Vagina (tissue), 2 donors: ENCODE results near the gene PLK3. TPM values are rescaled to one million over a fixed set of nuclear protein-coding genes. Genes with fewer than 3 reads are reported as not detected.
"Not testable (repeated sequence)": the region's sequence is repeated elsewhere in the genome, so short reads cannot be mapped to it uniquely, and the experiment has no call there.

Experiments used
- DNase-seq, 2 donors: peaks; one replicate each; pipeline ENCODE4 v3.0.0-alpha.2; 2017; ENCODE audit errors: extremely low spot score in 2 of 2
- H3K27ac ChIP-seq: fragments of 200-600 bp; sonication (generic); one replicate; pipeline ENCODE4 v1.5.1; 2019
- H3K27me3 ChIP-seq: fragments of 200-600 bp; sonication (generic); one replicate; pipeline ENCODE4 v1.5.1; 2019
- H3K36me3 ChIP-seq, 2 donors: fragments of 200-600 bp; sonication (generic); one replicate each; pipeline ENCODE4 v1.5.1; 2017 to 2019
- H3K4me1 ChIP-seq: fragments of 200-600 bp; sonication (generic); one replicate; pipeline ENCODE4 v1.5.1; 2019
- H3K4me3 ChIP-seq, 2 donors: fragments of 200-600 bp; sonication (generic); 1 replicate in 1 of 2; 2 replicates in 1 of 2; pipeline ENCODE4 v1.5.1; 2016 to 2019
- H3K9me3 ChIP-seq: fragments of 200-600 bp; sonication (generic); one replicate; pipeline ENCODE4 v1.5.1; 2019
- POLR2A ChIP-seq, 2 donors: fragments of 450-650 bp; IDR thresholded peaks; one replicate each; pipeline ENCODE4 v1.6.1; 2017; ENCODE audit warnings: antibody characterized with exemption in 2 of 2, mild to moderate bottlenecking in 2 of 2, moderate library complexity in 2 of 2
- POLR2AphosphoS5 ChIP-seq, 2 donors: sonication (generic); formaldehyde crosslinking; IDR thresholded peaks; one replicate each; pipeline ENCODE4 v1.9.0; 2017; ENCODE audit warnings: antibody characterized with exemption in 2 of 2, mild to moderate bottlenecking in 2 of 2, low read depth in 1 of 2; ENCODE audit not compliant: insufficient read depth in 1 of 2
- intact Hi-C: fragments of 100-400 bp; cut with DNase I; formaldehyde crosslinking; loops from one replicate; pipeline ENCODE4 v1.15.1; 2023
- total RNA-seq: library from RNA; depleted of rRNA; stranded (reverse); fragments of >200 nt; gene quantifications from one replicate; pipeline ENCODE4 v1.2.3, GENCODE V29; 2016
- TF ChIP-seq, protein P1 (sequence below), 3 experiments: fragments of 450-650 bp in 2 of 3; fragments of 200-600 bp in 1 of 3; sonication (generic) in 1 of 3; IDR thresholded peaks; one replicate each; pipeline ENCODE4 v1.5.1; 2017 to 2019; ENCODE audit warnings: antibody characterized with exemption in 3 of 3, mild to moderate bottlenecking in 2 of 3, moderate library complexity in 2 of 3

Gene PLK3
- total RNA-seq, 1 donor from 2014 or later: 77.6 TPM

DNA sequence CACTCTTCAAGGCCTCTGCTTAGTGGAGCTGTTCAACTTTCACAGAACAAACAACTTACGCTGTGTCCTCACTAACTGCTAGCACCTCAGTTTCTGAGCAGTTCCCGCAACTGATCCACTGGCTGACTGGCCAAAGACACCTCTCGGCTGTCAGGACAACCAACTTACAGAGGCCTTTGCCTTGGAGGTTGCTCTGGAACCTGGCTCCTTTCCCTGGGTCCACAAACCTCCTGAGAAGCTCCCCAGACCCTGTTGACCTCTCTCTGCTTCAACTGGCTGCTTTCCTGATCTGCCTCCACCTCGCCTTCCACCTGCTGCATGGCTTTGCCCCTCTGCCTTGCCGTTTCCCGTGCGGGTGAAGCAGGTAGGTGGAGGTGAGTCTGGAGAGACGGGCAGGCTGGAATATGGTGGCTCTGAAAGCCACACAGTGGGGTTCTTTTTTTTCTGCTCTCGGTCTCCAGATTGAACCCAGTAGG is 21.1 kb downstream of the PLK3 start:
- Histone ChIP-seq H3K27ac (no peak overlapping the region), H3K4me3 (no peak overlapping the region)
- no peak for TF ChIP-seq POLR2AphosphoS5 (IDR thresholded peaks at IDR 0.05; ENCODE audit: insufficient read depth in 1 of 2, low read depth in 1 of 2)
- TF ChIP-seq, protein P1, sequence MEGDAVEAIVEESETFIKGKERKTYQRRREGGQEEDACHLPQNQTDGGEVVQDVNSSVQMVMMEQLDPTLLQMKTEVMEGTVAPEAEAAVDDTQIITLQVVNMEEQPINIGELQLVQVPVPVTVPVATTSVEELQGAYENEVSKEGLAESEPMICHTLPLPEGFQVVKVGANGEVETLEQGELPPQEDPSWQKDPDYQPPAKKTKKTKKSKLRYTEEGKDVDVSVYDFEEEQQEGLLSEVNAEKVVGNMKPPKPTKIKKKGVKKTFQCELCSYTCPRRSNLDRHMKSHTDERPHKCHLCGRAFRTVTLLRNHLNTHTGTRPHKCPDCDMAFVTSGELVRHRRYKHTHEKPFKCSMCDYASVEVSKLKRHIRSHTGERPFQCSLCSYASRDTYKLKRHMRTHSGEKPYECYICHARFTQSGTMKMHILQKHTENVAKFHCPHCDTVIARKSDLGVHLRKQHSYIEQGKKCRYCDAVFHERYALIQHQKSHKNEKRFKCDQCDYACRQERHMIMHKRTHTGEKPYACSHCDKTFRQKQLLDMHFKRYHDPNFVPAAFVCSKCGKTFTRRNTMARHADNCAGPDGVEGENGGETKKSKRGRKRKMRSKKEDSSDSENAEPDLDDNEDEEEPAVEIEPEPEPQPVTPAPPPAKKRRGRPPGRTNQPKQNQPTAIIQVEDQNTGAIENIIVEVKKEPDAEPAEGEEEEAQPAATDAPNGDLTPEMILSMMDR (IDR thresholded peaks at IDR 0.05): no peak
- no peak for TF ChIP-seq POLR2A (IDR thresholded peaks at IDR 0.05)

DNA sequence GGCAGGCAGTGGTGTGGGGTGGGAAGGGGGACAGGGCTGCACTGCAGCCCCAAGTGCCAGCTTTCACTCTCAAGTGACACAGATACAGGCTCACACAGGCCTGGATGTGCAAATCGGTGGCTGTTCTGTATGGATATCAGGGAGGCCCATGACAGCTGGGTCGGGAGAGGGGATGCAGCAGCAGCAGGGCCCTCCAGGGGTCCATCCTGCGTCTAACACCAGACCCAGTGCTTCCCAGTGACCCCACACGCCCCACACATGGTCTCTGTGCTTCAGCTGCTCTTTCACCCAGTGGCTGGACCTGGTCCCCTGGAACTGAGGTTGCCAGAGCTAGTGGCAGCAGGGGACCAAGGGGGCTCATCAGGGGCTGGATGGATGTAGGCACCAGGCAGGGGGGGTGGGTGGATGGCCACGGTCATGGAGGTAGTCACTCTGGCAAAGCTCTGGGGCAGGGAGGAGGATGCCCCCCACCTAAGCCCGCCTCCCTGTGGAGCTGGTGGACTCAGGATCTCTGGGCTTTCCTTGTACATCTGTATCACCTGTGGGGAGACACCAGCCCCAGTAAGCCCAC is 22.0 kb downstream of the PLK3 start:
- Histone ChIP-seq H3K27me3 (no peaks in the 10 kb centered on the region), H3K9me3 (no peaks in the 10 kb centered on the region), H3K27ac (peak overlapping the region; percentile 9), H3K36me3 (no peaks in the 10 kb centered on the region), H3K4me1 (peaks cover 37% of the 10 kb centered on the region), H3K4me3 (no peak overlapping the region)
- intact Hi-C loops: loop anchor here (10.0 kb wide), 1 partner anchor 483 kb away; no protein-coding TSS in a partner anchor
- TF ChIP-seq POLR2AphosphoS5 (IDR thresholded peaks at IDR 0.05; ENCODE audit: insufficient read depth in 1 of 2, low read depth in 1 of 2): no peak
- TF ChIP-seq, protein P1 (IDR thresholded peaks at IDR 0.05): no peak
- TF ChIP-seq POLR2A (IDR thresholded peaks at IDR 0.05): no peak
- no peak for DNase-seq

More for the DNA sequence above, 21.1 kb downstream of the PLK3 start:
- intact Hi-C loops: loop anchor here (10.0 kb wide), 1 partner anchor 484 kb away; no protein-coding TSS in a partner anchor
- Histone ChIP-seq H3K36me3 (no peaks in the 10 kb centered on the region), H3K4me1 (peaks cover 28% of the 10 kb centered on the region), H3K27me3 (no peaks in the 10 kb centered on the region), H3K9me3 (no peaks in the 10 kb centered on the region)
- no peak for DNase-seq

DNA sequence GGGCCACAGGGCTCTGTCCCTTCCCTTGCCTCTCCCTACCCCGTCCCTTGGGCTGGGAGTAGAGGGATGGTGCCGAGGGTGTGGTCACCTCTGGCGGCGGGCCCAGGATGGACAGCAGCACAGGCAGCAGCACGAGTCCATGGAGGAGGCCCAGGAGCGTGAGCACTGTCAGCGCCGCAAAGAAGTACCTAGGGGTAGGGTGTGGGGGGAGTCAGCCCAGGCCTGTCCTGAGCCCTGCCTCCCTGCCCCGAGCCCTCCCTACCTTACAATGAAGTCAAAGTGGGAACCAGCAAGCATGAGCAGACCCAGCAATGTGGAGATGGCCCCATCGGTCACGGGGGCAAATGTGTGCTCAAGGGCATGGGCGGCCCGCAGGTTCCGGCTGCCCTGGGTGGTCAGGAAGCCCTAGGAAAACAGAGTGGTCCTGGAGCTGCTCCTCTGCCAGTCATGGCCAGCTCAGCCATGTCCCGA is 22.8 kb downstream of the PLK3 start:
- peaks cover 39% of the 10 kb centered on the region for H3K4me1 ChIP-seq
- intact Hi-C loops: loop anchor here (10.0 kb wide), 1 partner anchor 482 kb away; no protein-coding TSS in a partner anchor
- no peak for TF ChIP-seq POLR2AphosphoS5 (IDR thresholded peaks at IDR 0.05; ENCODE audit: insufficient read depth in 1 of 2, low read depth in 1 of 2)
- TF ChIP-seq, protein P1 (IDR thresholded peaks at IDR 0.05): no peak
- no peak for TF ChIP-seq POLR2A (IDR thresholded peaks at IDR 0.05)
- H3K9me3 ChIP-seq: no peaks in the 10 kb centered on the region
- no peaks in the 10 kb centered on the region for H3K36me3 ChIP-seq
- H3K27ac ChIP-seq: no peak overlapping the region
- H3K27me3 ChIP-seq: no peaks in the 10 kb centered on the region
- DNase-seq: no peak
- H3K4me3 ChIP-seq: no peak overlapping the region

DNA sequence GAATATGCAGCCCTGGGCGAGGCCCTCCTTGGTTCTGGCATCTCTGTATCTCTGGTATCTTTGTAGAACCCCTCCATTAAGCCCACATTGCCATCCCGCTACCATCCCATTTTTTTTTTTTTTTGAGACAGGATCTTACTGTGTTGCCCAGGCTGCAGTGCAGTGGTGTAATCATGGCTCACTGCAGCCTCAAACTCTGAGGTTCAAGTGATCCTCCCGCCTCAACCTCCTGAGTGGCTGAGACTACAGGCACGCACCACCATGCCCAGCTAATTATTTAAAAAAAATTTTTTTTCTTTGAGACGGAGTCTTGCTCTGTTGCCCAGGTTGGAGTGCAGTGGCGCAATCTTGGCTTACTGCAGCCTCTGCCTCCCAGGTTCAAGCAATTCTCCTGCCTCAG is 24.2 kb downstream of the PLK3 start:
- intact Hi-C loops: loop anchor here (10.0 kb wide), 1 partner anchor 480 kb away; no protein-coding TSS in a partner anchor
- not testable (repeated sequence) for DNase-seq, H3K27me3 ChIP-seq

DNA sequence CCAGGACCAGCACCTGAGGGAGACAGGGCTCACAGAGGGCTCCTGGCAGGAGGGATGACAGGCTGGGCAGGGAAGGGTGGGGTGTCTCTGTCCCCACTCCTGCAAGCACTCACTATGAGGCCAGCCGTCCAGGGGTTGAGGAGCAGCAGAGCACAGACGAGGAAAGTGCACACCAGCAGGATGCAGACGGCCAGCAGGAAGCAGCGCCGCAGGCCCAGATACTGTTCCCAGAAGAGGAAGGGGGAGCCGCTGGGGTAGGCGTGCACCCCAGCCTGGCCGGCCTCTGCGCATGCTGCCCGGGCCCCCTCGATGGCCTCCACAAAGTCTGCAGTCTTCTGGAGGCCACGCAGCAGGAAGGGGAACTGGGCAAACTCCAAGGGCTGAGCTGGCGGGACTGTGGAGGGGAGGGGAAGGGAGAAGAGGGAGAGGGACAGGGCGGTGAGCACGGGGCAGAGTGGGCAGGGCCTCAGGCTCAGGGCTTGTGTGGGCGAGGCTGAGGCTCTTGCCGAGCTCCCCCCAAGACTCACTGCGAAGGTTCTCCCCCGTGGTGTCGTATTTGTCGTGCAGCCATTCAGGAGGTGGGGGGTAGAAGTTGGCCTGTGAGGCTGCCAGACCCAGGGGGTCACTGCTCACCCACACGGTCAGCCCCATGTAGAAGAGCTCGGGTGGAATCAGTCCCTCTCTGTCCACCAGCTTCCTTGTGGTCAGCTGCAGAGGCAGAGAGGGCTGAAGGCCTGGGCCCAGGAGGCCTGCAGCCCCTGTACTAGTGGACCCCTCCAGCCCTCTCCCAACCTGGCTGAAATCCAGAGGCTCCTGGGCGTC is 26.4 kb downstream of the PLK3 start:
- TF ChIP-seq, protein P1 (IDR thresholded peaks at IDR 0.05): no peak
- TF ChIP-seq POLR2A (IDR thresholded peaks at IDR 0.05): no peak
- TF ChIP-seq POLR2AphosphoS5 (IDR thresholded peaks at IDR 0.05; ENCODE audit: insufficient read depth in 1 of 2, low read depth in 1 of 2): peak in 1 of 2 donors; percentile 64
- Histone ChIP-seq H3K4me1 (peaks cover 16% of the 10 kb centered on the region), H3K36me3 (no peaks in the 10 kb centered on the region), H3K27ac (peak overlapping the region; percentile 74), H3K4me3 (peak overlapping the region in 1 of 2 donors; percentile 15), H3K27me3 (no peaks in the 10 kb centered on the region), H3K9me3 (no peaks in the 10 kb centered on the region)
- DNase-seq: no peak
- intact Hi-C loops: loop anchor here (10.0 kb wide), 1 partner anchor 478 kb away; no protein-coding TSS in a partner anchor

More for the DNA sequence above, 24.2 kb downstream of the PLK3 start:
- not testable (repeated sequence) for H3K4me3 ChIP-seq, H3K27ac ChIP-seq, H3K36me3 ChIP-seq, H3K9me3 ChIP-seq
- H3K4me1 ChIP-seq: peaks cover 31% of the 10 kb centered on the region
